ENCODE data around the gene UBE2QL1.

The UBE2QL1 gene, protein sequence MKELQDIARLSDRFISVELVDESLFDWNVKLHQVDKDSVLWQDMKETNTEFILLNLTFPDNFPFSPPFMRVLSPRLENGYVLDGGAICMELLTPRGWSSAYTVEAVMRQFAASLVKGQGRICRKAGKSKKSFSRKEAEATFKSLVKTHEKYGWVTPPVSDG

DNA sequence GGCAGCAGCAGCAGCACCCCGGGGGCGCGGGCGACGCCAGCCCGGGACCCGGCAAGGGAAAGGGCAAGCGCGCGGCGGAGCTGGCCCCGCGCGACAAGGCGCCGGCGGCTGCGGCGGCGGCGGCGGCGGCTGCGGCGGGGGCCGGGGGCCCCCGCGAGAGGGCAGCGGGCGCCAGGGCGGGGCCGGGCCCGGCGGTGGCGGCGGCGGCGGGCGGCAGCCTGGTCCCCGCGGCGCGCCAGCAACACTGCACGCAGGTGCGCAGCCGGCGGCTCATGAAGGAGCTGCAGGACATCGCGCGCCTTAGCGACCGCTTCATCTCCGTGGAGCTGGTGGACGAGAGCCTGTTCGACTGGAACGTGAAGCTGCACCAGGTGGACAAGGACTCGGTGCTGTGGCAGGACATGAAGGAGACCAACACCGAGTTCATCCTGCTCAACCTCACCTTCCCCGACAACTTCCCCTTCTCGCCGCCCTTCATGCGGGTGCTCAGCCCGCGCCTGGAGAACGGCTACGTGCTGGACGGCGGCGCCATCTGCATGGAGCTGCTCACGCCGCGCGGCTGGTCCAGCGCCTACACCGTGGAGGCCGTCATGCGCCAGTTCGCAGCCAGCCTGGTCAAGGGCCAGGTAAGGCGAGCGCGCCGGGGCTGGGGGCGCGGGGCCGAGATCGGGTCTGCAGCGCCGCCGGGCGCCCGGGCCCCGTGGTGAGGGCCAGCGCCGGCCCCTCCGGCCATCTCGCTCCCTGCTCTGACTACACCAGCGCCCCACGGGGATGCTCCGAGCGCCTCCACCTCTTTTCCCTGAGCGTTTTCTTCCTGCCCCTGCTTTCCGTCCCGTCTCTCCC is at the start of gene UBE2QL1:
TSS of gene UBE2QL1 (plus strand) at position 238 of the 843 bp plus-strand sequence. CDS start at position 273, 35 bp downstream.
- no peak for DNase-seq (ENCODE audit: low spot score)

DNA sequence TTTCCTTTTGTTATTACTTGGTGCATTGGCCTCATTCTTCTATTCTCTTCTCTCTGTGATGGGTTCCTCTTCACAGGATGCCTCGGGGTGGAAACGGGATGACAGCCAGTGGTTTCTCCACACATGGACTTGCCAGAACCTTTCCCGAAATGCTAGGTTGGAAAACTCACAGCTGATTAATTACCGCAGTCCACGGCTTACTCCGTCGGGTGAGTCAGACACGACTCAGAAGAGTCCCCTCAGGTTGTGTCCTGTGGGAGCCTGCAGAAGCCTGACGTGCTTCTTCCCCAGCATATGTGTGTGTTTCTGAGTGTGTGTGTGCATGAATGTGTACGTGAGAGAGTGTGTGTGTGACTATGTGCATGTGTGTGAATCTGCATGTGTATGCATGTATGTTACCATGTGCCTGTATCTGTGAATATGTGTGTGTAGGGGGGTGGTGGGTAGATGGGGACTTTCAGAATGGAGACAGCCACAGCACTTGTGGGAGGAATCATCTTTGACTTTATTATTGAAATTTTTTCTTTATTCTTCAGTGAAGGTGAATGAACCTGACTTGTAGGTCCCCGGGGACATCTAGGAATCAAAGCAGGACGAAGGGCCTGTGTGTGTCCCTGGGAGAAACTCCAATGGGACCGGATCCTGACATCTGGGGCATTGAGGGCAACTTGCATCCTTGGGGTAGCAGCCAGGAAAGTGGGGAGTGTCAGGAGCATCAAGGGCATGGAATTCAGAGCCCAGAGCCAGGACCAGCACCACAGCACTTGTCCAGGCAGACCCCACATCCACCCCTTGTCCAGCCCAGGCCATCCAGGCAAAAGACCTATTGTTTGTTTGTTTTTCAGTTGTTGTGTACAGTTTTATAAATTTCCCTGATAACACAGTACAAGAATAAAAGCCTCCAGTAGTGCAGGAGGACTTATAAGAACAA is 48.4 kb upstream of the UBE2QL1 start:
- no peak for DNase-seq (ENCODE audit: low spot score)

DNA sequence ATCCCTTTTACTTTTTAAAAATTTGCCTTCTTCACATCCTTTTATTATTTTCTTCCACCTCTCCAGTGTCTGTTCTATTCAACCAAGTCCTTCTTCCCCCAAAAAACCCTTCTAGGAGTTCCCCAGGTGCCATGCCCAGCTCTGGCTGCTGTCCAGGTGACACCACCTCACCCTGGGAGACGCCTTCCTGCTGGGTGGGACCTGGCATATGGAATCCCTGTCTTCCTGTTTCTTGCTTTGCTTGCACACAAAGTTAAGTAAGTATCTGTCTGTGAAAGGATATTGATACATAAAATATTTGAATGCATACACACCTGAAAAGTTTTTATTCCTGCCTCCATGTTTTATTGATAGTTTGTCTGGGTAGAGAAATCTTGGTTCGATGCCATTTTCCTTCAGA is 47.2 kb upstream of the UBE2QL1 start:
- DNase-seq (ENCODE audit: low spot score) = no peak

DNA sequence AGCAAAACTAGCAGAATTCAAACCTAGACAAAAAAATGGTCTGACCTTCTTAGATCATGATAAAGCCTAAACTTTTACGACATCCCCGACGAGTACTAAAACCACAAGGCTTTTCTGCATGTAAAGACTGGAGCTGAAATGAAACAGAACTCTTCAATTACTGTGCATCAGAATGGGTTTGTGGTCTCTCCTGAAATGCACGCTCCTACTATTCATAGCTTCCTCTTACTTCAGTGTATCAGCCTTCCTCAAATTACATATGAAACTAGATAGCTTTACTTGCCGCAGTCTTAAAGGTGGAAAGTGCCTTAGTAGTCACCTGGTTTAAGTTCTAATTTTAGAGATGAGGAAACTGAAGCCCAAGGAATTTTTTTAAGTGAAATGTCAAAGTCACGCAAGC is 45.7 kb upstream of the UBE2QL1 start:
- no peak for DNase-seq (ENCODE audit: low spot score)

DNA sequence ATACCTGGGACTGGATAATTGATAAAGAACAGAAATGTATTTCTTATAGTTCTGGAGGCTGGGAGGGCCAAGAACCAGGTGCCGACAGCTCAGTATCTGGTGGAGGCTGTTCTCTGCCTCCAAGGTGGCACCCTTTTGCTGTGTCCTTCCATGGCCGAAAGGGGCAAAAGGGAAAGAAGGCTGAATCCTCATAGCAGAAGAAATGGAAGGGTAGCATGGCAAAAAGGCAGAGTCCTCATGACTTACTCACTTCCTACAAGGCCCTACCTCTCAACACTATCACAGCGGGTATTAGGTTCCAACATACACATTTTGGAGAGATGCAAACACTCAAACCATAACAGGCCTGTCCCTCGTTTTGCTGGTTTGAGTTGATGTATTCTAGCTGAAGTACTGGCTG is 45.2 kb upstream of the UBE2QL1 start:
- no peak for DNase-seq (ENCODE audit: low spot score)

DNA sequence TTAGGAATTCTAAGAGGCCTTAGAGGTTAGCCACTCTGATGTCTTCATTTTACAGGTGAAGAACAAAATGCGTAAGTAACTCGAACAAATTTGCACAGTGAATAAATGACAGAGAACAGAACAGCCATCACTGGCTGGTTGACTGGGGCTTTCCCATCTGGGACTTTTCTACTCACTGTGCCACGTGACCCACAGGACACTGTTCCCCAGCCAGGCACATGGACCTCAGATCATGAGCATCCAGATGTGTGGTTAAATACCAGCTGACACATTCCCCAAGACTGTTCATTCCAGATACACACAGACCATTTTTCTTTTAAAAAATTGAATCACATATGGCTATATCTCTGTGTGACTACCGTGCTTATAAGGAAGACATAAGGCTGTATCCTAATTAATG is 44.5 kb upstream of the UBE2QL1 start:
- DNase-seq (ENCODE audit: low spot score) = no peak

DNA sequence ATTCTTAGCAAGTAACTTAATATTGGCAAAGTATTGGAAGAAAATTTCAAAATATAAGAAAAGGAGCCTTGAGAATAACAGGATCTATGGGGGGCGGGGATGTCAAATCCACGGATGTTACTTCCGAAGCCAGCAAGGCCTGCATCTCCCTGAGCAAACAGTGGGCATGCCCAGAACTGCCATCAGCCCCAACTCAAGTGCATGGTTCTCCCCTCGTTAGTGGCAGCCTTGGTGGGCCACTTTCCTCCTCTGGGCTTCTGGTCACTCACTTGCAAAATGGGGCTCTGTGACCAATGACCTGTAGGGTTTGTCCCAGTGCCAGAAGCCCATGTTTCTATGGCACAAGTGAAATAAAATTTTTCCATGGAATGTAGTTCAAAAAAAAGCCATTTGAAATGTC is 43.1 kb upstream of the UBE2QL1 start:
- no peak for DNase-seq (ENCODE audit: low spot score)

DNA sequence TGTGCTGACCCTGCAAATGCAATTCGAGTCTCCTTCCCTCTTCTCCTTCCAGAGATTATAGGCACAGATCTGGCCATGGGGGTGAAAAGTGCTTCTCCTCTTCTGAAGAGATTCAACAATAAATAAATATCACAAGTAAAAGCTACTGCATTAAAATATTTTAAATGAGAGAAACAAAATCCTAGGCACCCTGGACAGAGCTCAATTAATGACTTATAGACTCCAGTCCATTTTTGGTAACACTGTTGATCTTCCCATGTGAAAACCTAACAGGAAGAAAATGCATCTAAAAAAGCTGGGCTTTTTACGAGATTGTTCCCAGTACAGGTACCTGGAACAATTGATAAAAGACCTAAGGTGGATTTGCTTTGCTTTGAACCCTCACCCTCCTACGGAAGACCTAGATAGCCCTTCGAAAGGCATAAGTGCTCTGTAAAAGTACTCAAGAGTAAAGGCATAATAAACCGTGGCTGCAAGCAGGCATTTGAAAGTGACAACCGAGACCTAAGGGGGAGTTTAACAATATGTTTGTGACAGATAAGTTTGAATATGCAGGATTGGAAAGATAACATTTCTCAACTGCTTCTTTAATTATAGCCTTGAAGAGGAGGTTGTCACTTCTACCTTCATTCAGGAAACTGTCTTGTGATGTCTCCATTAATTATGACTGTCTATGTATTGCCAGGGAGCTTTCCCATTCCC is 41.0 kb upstream of the UBE2QL1 start:
- no peak for DNase-seq (ENCODE audit: low spot score)

DNA sequence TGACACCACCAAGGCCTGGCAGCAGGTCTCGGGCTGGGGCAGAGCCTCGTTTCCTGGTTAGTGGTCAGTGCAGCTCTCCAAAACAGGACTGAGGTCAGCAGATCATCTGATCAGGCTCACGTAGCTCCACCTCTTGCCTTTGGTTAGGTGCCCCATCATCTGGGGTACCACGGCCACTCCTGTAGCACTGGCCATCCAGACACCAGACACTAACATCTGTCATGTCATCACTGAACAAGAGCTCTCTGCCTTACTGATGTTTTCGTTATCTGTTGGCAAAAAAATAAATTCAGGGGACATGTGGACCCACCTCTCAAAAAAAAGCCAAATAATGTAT is 40.4 kb upstream of the UBE2QL1 start:
- DNase-seq (ENCODE audit: low spot score) = no peak

DNA sequence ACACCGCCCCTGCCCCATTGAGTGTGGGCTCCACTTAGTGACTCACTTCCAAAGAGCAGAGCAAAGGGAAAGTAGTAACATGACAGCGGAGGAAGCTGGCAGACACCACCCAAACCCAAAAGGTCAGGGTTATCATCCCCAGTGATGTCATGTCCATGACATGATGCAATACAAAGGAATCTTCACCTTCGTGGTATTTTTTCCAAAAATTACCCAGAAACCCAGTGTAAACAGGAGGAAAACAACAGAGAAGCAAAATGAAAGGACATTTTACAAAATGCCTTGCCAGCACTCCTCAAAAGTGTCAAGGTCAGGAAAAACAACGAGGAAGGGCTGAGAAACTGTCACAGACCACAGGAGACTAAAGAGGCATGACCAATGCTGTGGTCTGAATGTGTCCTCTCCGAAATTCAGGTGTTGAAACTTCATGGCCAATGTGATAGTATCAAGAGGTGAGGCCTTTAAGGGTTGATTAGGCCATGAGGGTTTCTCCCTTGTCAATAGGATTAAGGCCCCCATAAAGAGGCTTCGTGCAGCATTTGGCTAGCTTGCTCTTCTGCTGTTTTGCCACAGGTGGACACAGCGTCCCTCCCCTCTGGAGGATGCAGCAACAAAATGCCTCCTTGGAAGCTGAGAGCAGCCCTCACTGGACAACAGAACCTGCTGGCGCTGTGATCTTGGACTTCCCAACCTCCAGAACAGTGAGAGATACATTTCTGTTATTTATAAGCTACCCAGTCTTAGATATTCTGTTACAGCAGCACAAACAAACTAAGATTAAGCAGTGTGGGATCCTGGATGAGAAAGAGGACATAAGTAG is 39.8 kb upstream of the UBE2QL1 start:
- no peak for DNase-seq (ENCODE audit: low spot score)

DNA sequence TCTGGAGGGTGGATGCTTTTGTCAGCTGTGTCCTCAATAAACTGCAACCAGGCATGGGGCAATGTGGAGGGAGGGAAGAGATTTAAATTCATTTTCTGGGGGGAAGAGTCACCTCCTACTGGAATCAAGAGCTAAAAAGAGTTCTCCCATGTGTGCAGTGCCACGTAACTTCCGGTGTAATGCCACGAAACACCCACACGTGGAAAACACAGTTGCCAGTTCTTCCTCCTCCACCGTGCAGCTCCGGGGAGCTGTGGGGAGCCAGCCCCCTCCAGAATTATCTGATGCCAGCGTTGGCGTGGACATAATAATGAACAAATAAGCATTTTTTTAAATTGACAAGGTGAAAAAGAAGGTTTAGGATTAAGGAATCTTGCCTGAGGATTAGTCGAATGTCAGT is 38.2 kb upstream of the UBE2QL1 start:
- DNase-seq (ENCODE audit: low spot score) = no peak

DNA sequence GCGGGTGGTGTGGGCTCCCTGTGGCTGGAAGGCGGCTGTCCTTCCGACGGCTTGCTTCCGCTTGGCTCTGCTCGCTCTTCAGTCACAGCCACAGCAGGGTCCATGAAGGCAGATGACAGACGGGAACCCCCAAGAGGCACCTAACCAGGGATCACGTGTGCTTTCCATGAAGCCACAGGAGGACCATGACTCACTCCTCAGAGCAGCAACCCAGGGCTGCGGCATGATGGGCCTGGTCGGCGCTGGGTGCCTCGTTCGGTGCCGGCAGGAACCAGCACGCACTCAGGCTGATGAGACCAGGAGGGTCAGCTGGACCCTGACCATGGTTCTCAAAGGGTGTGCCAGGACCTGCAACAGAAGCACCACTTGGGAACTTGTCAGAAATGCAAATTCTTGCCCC is 37.5 kb upstream of the UBE2QL1 start:
- DNase-seq (ENCODE audit: low spot score) = no peak

DNA sequence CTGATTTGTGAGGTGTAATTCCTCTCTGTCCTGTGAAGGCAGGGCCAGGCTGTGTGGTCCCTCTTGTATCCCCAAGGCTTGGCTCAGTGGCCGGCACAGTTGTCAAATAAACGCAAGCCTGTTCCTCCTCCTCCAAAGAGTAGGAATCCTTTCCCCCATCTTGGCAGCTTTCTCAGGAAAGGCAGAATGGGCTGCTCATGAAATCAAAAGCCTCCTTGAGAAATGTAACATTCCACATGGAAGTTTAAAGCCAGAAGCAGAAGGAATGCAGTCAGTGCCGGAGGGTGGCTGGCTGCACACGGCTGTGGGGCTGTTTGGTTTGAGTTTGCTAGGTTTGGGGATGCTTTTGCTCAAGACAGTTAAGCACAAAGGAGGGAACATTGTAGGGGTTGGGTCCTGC is 35.8 kb upstream of the UBE2QL1 start:
- DNase-seq (ENCODE audit: low spot score) = no peak

DNA sequence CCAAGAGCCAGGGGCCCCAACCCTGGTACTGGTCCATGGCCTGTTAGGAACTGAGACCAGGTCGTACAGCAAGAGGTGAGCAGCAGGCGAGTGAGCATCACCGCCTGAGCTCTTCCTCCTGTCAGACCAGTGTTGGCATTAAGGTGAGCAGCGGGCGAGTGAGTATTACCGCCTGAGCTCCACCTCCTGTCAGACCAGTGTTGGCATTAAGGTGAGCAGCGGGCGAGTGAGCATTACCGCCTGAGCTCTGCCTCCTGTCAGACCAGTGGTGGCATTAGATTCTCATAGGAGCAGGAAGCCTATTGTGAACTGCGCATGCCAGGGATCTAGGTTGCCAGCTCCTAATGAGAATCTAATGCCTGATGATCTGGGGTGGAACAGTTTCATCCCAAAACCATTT is 31.0 kb upstream of the UBE2QL1 start:
- no peak for DNase-seq (ENCODE audit: low spot score)

DNA sequence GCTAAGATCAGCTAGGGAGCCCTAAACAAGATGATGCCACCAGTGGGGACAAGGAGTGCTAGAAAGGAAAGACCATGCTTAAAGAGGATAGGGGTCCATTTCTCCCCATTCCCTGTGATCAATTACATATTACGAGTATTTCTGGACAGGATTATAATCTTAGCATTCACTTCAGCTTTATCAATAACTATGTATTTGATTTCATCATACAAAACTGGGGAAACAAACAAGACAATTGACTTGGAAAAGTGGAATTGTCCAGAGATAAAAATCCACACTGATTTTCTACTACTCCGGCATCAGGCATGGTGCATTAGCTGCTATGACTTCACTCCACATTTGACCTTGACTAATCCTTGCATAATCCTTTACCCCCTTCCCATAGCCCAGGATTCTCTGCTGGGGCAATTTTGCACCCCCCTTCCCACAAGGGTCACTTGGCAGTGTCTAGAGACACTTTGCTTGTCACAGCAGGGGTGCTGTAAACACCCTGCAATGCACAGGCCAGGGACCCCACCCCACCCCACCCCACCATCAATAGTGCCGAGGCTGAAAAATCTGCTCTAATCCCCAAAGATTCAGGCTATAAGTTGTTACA is 29.9 kb upstream of the UBE2QL1 start:
- no peak for DNase-seq (ENCODE audit: low spot score)

DNA sequence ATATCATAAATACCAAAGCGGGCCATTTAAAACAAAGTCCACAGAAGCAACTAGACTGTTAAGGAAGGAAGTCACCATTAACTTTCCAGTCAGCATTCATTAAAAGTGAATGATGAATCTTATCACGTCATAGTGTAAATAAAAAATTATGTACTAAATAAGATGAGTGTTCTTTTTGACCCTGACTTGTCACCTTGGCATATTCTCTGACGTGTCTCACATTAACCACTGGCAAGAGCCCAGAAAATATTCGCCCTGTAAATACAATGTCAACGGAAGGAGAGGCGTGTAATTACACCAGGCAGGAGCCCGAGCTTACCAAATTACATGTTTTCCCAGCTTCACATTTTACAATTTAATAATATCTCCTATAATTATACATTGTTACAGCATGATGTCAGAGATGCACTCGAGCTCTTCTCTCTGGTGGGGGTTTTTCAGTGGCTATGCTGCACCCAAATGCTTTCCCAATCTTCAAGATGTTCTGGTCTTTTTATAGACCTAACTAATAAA is 29.3 kb upstream of the UBE2QL1 start:
- no peak for DNase-seq (ENCODE audit: low spot score)

DNA sequence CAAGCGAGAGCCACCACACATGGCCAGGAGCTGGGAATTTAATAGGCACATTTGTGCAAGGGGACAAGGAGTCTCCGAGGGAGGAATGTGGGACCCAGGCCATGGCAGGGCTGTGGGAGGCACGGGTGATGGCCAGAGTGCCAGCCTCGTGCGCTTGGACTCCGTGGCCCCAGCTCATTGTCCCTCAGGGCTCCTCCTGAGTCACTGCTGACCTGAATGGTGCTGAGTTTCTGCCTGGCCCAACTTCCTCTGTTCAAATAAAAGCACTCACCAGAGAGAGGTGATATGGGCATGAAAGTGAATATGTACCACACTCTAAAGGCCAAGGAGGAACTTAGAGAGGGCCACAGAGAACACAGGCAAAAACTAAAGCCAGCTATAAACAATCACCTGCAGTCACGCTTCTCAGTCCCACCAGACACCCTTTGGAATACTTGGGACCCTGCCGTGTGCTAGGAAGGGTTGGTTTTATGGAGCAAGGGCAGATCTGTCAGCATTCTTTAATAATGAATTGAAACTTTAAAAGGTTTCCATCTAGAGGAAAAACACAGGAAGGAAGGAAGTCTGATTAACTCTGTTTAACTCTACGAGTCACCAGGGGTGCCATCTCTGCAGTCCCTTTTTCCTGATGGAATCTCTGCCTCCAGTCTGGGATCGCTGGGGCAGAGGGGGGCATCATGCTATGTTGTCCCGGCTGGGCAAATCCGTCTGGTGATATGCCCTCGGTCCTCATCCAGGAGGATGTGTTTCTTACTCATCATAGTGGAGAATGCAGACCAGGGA is 25.1 kb upstream of the UBE2QL1 start:
- no peak for DNase-seq (ENCODE audit: low spot score)

DNA sequence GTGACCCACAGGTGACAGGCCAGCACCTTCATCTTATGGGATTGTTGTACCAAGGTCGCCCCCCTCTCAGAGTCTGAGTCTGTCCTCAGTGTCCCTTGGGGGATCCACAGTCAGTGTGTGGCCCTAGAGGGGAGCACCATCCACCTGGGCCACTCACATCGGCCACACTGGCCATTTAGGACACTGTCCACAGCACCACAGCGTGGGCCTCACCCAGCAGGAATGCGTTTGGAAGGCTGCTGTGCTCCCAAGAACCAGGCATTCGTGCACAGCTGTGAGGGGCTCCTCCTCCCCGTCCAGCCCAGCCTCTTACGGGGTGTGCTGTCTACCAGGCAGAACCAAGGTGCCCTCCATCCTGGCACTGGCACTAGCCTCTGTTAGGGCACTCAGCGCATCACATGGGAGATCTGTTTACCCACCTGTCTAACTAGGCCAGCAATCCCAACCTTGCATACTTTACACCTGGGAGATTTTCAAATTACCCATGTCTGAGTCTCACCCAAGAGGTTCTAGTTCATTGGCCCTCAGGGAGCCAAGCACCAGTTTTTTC is 24.5 kb upstream of the UBE2QL1 start:
- DNase-seq (ENCODE audit: low spot score) = no peak

DNA sequence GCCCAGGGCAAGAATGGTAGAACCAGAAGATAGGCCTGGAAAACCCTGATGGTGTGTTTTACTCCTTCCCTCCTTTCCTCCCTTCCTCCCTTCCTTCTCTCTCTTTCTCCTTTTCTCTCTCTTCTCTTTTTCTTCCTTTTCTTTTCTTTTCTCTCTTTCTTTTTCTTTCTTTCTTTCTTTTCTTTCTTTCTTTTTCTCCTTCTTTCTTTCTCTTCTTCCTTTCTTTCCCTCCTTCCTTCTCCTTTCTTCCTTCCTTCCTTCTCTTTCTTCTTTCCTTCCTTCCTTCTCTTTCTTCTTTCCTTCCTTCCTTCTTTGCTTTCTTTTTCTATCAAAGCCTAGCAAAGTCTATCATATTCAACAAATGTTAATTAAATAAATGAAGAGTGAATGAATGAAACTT is 24.0 kb upstream of the UBE2QL1 start:
- DNase-seq (ENCODE audit: low spot score) = no peak

DNA sequence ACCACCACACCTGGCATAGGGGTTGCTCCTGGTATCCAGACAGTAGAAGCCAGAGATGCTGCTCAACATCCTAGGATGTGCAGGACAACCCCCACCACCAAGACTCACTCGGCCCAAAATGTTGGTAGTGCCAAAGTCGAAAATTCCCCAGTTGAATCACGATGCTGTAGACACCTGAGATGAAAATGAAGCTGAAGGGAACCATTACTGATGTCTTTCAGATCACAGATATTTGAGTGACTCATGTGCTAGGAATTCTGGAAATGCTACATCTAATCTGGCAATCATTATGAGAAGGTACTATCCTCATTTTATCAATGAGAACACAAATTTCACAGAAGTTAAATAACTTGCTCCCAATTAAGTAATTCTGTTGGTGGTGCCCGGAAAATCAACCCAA is 21.0 kb upstream of the UBE2QL1 start:
- no peak for DNase-seq (ENCODE audit: low spot score)

Measured in hematopoietic multipotent progenitor cell treated with erythropoietin and hydrocortisone succinate and interleukin-3 and kit ligand, for 15 days (in vitro differentiated cells).